ENCODE results near the gene ERVFRD-1. TPM values are rescaled to one million over a fixed set of nuclear protein-coding genes. Genes with fewer than 3 reads are reported as not detected.

Gene ERVFRD-1
- total and polyA plus RNA-seq, 2 experiments from 2014 or later: 0.06 TPM; not detected in 1

GRCh38 chr6:11069760-11070159 lies 41.8 kb downstream of the ERVFRD-1 start:
- no peaks in the 10 kb centered on the region for H3K36me3 ChIP-seq (ENCODE audit: insufficient read depth)
- H3K9me3 Mint-ChIP-seq: no peaks in the 10 kb centered on the region
- no peaks in the 10 kb centered on the region for H3K9me2 ChIP-seq (ENCODE audit: insufficient read depth)
- no peaks in the 10 kb centered on the region for H3F3A ChIP-seq (replicated peaks; ENCODE audit: low read depth)
- no peak overlapping the region for H3K27ac Mint-ChIP-seq
- ATAC-seq (no peak), DNase-seq (ENCODE audit: low spot score) (no peak)
- H4K20me1 ChIP-seq (replicated peaks; ENCODE audit: insufficient read depth): no peaks in the 10 kb centered on the region
- H3K79me2 ChIP-seq (replicated peaks; ENCODE audit: insufficient read depth): no peaks in the 10 kb centered on the region
- peaks cover 2% of the 10 kb centered on the region for H3K27me3 Mint-ChIP-seq (ENCODE audit: insufficient read depth, low read depth, poor library complexity)
- TF ChIP-seq CREB1 (CRISPR knock-in tag; IDR thresholded peaks at IDR 0.05; ENCODE audit: low read depth) (no peak), POLR2AphosphoS5 (IDR thresholded peaks at IDR 0.05; ENCODE audit: low read depth) (no peak), JUNB (IDR thresholded peaks at IDR 0.05; ENCODE audit: unreplicated experiment) (no peak), NANOG (IDR thresholded peaks at IDR 0.05; ENCODE audit: borderline replicate concordance) (no peak), EZH2 (IDR thresholded peaks at IDR 0.05; ENCODE audit: low read depth, unreplicated experiment) (no peak), CTCF (conservative IDR thresholded peaks at IDR 0.05; ENCODE audit: low read depth in 2 of 2) (no peak), EZH2phosphoT487 (IDR thresholded peaks at IDR 0.05; ENCODE audit: unreplicated experiment) (no peak), ZNF331 (CRISPR knock-in tag; IDR thresholded peaks at IDR 0.05; ENCODE audit: low read depth) (no peak), STAT1 (IDR thresholded peaks at IDR 0.05; ENCODE audit: unreplicated experiment) (no peak), ZNF114 (CRISPR knock-in tag; IDR thresholded peaks at IDR 0.05) (no peak)
- TF ChIP-seq, protein P1, sequence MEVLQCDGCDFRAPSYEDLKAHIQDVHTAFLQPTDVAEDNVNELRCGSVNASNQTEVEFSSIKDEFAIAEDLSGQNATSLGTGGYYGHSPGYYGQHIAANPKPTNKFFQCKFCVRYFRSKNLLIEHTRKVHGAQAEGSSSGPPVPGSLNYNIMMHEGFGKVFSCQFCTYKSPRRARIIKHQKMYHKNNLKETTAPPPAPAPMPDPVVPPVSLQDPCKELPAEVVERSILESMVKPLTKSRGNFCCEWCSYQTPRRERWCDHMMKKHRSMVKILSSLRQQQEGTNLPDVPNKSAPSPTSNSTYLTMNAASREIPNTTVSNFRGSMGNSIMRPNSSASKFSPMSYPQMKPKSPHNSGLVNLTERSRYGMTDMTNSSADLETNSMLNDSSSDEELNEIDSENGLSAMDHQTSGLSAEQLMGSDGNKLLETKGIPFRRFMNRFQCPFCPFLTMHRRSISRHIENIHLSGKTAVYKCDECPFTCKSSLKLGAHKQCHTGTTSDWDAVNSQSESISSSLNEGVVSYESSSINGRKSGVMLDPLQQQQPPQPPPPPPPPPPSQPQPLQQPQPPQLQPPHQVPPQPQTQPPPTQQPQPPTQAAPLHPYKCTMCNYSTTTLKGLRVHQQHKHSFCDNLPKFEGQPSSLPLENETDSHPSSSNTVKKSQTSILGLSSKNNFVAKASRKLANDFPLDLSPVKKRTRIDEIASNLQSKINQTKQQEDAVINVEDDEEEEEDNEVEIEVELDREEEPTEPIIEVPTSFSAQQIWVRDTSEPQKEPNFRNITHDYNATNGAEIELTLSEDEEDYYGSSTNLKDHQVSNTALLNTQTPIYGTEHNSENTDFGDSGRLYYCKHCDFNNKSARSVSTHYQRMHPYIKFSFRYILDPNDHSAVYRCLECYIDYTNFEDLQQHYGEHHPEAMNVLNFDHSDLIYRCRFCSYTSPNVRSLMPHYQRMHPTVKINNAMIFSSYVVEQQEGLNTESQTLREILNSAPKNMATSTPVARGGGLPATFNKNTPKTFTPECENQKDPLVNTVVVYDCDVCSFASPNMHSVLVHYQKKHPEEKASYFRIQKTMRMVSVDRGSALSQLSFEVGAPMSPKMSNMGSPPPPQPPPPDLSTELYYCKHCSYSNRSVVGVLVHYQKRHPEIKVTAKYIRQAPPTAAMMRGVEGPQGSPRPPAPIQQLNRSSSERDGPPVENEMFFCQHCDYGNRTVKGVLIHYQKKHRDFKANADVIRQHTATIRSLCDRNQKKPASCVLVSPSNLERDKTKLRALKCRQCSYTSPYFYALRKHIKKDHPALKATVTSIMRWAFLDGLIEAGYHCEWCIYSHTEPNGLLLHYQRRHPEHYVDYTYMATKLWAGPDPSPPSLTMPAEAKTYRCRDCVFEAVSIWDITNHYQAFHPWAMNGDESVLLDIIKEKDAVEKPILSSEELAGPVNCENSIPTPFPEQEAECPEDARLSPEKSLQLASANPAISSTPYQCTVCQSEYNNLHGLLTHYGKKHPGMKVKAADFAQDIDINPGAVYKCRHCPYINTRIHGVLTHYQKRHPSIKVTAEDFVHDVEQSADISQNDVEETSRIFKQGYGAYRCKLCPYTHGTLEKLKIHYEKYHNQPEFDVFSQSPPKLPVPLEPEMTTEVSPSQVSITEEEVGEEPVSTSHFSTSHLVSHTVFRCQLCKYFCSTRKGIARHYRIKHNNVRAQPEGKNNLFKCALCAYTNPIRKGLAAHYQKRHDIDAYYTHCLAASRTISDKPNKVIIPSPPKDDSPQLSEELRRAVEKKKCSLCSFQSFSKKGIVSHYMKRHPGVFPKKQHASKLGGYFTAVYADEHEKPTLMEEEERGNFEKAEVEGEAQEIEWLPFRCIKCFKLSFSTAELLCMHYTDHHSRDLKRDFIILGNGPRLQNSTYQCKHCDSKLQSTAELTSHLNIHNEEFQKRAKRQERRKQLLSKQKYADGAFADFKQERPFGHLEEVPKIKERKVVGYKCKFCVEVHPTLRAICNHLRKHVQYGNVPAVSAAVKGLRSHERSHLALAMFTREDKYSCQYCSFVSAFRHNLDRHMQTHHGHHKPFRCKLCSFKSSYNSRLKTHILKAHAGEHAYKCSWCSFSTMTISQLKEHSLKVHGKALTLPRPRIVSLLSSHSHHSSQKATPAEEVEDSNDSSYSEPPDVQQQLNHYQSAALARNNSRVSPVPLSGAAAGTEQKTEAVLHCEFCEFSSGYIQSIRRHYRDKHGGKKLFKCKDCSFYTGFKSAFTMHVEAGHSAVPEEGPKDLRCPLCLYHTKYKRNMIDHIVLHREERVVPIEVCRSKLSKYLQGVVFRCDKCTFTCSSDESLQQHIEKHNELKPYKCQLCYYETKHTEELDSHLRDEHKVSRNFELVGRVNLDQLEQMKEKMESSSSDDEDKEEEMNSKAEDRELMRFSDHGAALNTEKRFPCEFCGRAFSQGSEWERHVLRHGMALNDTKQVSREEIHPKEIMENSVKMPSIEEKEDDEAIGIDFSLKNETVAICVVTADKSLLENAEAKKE (CRISPR knock-in tag; IDR thresholded peaks at IDR 0.05): no peak
- TF ChIP-seq, protein P2, sequence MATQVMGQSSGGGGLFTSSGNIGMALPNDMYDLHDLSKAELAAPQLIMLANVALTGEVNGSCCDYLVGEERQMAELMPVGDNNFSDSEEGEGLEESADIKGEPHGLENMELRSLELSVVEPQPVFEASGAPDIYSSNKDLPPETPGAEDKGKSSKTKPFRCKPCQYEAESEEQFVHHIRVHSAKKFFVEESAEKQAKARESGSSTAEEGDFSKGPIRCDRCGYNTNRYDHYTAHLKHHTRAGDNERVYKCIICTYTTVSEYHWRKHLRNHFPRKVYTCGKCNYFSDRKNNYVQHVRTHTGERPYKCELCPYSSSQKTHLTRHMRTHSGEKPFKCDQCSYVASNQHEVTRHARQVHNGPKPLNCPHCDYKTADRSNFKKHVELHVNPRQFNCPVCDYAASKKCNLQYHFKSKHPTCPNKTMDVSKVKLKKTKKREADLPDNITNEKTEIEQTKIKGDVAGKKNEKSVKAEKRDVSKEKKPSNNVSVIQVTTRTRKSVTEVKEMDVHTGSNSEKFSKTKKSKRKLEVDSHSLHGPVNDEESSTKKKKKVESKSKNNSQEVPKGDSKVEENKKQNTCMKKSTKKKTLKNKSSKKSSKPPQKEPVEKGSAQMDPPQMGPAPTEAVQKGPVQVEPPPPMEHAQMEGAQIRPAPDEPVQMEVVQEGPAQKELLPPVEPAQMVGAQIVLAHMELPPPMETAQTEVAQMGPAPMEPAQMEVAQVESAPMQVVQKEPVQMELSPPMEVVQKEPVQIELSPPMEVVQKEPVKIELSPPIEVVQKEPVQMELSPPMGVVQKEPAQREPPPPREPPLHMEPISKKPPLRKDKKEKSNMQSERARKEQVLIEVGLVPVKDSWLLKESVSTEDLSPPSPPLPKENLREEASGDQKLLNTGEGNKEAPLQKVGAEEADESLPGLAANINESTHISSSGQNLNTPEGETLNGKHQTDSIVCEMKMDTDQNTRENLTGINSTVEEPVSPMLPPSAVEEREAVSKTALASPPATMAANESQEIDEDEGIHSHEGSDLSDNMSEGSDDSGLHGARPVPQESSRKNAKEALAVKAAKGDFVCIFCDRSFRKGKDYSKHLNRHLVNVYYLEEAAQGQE (IDR thresholded peaks at IDR 0.05; ENCODE audit: unreplicated experiment): no peak
- TF ChIP-seq, protein P3, sequence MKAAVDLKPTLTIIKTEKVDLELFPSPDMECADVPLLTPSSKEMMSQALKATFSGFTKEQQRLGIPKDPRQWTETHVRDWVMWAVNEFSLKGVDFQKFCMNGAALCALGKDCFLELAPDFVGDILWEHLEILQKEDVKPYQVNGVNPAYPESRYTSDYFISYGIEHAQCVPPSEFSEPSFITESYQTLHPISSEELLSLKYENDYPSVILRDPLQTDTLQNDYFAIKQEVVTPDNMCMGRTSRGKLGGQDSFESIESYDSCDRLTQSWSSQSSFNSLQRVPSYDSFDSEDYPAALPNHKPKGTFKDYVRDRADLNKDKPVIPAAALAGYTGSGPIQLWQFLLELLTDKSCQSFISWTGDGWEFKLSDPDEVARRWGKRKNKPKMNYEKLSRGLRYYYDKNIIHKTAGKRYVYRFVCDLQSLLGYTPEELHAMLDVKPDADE (IDR thresholded peaks at IDR 0.05): no peak
- H3K4me1 ChIP-seq (ENCODE audit: insufficient read depth): no peaks in the 10 kb centered on the region; the same call in 1 of the 2 replicates
- H3K27ac ChIP-seq (ENCODE audit: low read depth): no peak overlapping the region
- H3K4me3 Mint-ChIP-seq: no peak overlapping the region
- H3K4me1 Mint-ChIP-seq: peaks cover 6% of the 10 kb centered on the region; the same call in 2 of the 3 replicates
- no peak overlapping the region for H2AFZ ChIP-seq
- no peak overlapping the region for H3K4me2 ChIP-seq
- H3K4me3 ChIP-seq: no peak overlapping the region
- no peaks in the 10 kb centered on the region for H3K27me3 ChIP-seq (ENCODE audit: insufficient read depth)
- H3K36me3 Mint-ChIP-seq (ENCODE audit: low read depth): no peaks in the 10 kb centered on the region
